HG03095 (cell line): ENCODE data around the gene SULT1A1.
"Not testable (repeated sequence)": the region's sequence is repeated elsewhere in the genome, so short reads cannot be mapped to it uniquely, and the experiment has no call there.

Experiments
- ATAC-seq: cut with Tn5 transposase; IDR thresholded peaks from one replicate; pipeline ENCODE4 v1.9.1; 2021; ENCODE audit warnings: moderate library complexity; ENCODE audit not compliant: unreplicated experiment

The SULT1A1 gene

DNA sequence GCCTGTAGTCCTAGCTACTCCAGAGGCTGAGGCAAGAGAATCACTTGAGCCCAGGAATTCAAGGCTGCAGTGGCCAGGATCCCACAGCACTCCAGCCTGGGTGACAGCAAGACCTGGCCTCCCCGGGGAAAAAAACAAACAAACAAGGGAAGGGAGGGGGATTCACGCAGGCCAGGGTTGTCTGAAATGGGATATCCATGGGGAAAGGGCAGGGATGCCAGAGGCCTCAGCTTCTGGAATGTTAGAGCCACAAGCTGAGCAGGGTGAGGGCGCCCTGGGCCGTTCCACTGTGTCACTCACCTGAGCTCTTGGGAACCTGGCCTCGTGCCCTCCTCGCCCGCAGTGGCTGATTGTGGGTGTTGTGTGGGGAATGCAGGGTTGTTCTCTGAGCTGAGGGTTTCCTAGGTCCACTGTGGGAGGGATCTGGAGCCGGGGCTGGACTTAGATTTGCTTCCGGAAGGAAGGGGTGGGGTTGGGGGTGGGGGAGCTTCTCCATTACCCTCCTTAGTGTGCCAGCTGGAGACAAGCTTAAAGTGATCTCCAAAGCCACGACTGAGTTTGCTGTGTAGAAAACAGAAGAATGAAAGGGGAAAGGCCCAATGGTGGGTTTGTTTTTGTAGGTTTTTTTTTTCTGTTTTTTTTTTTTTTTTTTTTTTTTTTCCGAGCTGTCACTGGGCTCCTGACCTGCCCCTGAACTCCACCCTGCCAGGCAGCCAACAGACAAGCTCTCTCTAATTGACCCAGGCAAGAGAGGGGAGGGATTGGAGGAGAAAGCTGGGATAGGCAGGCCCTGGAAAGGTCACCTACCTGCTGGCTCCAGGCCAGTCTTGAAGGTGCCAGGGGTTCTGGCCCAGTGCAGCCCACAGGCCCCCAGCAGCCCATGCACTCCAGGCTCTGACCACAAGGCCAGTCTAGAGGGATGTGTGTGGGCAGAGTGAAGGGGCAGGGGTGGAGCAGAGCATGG is at the start of gene SULT1A1:
Gene SULT1A1, minus strand, starts transcription at position 414 of the 964 bp plus-strand sequence. CDS start 1,189 bp downstream, outside the sequence.
- no peak for ATAC-seq

DNA sequence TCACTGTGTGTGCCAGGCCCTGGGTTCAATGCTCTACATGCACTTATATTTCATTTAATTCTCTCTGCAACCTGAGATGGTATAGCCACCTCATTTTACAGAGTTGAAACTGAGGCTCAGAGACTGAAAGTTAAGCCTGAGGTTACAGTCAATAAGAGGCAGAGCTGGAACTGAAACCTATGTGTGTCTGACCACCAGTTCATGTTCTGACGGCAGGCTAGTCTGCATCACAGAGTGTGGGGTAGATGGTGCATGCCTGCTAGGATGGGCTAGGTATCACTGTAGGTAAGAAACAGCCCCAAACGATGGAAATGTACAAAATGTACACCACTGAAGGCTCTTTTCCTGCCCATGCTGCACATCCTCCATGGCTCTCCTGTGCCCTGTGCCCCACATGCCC is 30.1 kb upstream of the SULT1A1 start:
- ATAC-seq: not testable (repeated sequence)

DNA sequence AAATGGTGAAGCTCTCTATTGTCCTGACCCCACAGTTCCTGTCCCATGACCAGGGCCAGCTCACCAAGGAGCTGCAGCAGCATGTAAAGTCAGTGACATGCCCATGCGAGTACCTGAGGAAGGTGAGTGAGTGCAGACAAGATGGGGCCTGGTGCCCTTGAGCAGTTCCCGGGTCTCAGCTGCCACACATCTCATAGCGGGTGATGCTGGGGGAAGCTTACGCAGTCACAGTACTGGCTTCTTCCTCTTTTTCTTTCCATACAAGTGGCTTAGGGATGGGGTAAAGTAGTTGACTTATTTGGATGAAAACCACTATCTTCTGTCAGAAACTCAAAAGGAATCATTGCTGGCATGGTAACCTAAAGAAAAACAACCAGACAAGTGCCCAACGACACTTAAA is 28.5 kb upstream of the SULT1A1 start:
- ATAC-seq: not testable (repeated sequence)

DNA sequence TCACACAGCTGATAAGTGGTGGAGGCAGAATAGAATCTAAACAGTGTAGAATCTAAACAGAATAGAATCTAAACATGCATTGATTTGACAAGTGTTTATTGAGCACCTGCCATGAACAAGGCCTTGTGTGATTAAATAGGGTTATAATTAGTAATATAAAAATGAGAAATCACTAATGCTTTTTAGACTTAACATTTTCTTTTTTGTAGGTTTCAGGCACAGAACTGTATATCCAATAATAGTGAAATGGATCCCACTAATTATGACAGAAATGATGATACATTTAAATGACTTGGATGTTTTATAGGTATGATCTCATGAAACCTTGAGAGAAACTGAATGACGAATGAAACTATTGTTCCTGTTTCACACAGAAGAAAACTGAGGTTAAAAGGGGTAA is 27.9 kb upstream of the SULT1A1 start, which contains the start of gene NPIPB8:
Gene NPIPB8, plus strand, starts transcription at position 301 of the 400 bp plus-strand sequence. CDS start 296 bp downstream, outside the sequence.
- ATAC-seq: not testable (repeated sequence)

DNA sequence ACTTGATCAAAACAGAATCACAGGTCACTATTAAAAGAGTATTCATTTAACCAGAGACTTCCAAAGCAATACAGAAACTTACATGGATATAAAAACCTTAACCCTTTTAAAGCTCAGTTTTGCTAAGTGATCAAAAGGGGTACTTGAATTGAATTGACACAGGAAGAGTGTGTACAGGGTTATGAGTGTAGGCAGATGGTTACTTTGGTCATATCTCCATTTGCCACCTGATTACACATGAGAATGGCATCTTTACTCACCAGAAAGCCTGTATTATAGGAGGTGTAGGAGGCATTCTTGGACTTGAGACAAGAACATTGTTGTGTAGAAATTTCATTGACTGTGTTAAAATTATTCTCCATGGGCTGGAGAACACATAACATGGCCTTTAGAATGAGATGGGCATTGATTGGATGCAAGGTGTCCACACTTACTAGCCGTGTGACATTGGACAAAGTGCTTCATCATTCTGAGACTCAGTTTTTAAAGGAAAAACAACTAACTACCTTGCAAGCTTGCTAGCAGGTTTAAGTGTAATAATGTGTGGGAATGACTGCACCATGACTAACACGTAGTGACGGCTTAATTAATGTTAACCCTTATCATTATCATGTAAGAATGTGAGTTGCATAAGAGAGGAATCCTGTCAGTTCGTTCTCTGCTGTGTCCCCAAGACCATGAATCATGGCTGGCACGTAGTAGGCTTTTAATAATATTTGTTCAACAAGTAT is 26.4 kb upstream of the SULT1A1 start:
- not testable (repeated sequence) for ATAC-seq

DNA sequence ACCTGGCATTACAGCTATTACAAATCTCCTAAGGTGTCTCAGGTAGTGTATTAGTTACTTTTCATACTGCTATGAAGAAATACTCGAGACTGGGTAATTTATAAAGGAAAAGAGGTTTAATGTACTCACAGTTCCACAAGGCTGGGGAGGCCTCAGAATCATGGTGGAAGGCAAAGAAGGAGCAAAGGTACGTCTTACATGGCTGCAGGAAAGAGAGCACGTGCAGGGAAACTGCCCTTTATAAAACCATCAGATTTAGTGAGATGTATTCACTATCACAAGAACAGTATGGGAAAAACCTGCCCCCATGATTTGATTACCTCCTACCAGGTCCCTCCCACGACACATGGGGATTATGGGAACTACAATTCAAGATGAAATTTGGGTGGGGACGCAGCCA is 21.1 kb upstream of the SULT1A1 start:
- ATAC-seq: not testable (repeated sequence)

DNA sequence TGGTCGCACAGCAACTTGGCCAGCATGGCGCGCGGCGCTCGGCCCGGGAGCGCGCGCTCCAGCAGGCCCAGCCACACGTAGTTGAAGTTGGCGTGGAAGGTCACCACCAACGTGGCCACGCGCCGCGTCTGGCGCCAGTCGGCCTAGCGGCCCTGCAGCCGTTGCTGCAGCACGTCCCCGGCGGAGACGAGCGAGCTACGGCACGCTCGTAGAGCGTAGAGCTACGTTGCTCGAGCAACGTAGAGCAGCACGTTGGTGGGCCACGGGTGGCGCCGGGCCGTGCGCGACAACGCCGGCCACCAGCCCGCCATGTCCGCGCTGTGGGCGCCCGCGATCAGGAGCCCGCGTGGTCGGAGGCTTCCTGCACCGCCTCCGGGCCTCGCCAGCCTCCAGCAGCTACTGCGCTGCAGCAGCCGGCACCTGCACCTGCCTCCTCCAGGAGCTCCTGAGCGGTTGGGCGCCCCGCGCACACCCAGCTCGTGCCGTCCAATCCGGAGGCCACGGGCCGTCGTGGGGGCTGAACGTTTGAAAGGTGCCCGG is 13.4 kb upstream of the SULT1A1 start:
- no peak for ATAC-seq

DNA sequence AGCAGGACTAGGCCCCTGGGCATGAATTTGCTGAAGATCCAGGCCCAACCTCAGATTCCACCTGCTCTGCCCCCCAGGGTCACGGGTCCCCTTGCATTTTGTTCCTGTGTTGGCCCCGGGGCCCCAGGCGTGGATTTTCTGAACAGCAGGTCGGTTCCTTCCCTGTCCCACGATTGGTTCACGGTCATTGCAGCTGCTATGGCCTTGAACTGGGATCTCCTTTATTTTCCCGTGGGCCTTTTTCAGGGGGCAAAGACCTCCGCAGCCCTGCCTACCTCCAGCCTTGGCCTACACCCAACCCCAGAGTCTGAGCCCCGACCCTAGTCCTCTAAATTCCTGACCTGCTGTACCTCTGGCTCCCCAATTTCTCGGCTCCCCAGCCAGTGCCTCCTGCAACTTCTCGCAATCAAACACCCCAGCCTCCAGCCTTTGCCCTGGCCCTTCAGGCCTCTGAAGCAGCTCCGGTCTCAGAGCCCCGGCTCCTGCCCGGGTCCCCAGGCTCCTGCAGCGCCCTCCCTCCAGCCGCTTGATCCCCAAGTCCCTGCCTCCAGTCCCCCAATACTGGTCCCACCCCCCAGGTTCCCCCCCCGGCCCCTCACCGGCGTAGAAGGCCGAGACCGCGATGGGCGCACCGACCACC is 12.8 kb upstream of the SULT1A1 start:
- ATAC-seq: not testable (repeated sequence)

DNA sequence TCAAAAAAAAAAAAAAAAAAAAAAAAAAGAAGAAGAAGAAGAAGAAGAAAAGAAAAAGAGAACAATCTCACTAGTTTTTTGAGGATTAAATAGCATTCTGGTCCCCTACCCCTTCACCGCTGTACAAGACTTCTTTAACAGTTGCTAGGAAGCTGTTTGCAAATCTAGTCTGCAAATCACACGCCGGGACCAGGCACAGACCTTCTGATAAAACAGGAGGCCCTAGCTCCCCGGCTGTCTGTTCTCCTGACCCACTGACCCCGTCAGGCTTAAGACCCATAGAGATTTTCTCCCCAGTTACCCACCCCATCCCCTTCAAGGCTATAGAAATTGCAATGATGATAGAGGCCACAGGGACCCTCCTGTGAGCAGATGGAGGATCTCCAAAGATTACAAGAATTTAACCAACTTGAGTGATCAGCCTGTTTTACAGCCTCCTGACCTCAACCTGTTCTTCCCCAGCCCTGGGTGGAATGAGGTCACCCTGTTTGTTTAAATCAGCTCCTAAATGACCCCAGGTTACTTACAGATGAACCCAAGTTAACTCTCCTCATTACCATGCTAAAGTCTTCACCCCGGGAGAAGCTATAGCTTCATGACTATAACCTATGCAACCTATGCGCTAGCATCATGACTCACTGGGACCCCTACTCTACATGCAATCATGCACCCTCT is 11.8 kb upstream of the SULT1A1 start:
- no peak for ATAC-seq

DNA sequence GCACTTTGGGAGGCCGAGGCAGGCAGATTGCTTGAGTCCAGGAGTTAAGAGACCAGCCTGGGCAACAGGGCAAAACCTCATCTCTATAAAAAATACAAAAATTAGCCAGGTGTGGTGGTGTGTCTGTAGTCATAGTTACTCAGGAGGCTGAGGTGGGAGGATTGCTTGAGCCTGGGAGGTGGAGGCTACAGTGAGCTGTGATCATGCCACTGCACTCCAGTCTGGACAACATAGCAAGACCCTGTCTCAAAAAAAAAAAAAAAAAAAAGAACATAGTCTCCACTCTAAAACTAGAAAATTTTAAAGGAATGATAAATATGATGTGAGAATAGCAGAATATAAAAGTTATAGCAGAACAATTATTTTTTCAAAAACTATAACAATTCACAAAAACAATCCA is 10.5 kb upstream of the SULT1A1 start:
- not testable (repeated sequence) for ATAC-seq

DNA sequence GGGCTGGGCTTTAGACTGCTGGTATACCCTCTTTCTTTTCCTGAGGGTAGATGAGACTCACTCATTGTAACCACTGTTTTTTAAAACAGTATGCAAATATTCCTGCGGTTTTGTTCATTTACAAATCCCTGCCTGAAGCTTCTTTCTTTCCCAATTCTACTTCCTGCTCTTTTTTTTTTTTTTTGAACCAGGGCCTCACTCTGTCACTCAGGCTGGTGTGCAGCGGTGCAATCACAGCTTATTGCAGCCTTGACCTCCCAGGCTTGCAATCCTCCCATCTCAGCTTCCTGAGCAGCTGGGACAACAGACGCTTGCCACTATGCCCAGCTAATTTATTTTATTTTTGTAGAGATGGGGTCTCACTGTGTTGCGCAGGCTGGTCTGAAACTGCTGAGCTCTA is 8.0 kb upstream of the SULT1A1 start:
- ATAC-seq: no peak

DNA sequence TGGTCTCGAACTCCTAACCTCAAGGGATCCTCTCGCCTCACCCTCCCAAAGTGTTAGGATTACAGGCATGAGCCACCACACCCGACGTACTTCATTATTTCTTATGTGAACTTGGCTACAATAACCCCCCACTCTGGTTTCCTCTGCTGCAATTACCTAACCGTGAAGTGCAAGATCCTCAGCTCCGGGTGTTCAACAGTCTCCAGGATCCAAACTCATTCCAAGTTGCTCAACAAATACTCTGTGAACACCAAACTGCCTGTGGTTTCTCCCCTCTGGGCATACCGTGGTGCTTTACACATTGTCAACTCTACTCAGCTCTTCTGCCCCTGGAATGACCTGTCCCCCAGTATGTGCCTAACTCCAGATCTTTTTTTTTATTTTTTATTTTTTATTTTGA is 6.8 kb upstream of the SULT1A1 start:
- no peak for ATAC-seq

DNA sequence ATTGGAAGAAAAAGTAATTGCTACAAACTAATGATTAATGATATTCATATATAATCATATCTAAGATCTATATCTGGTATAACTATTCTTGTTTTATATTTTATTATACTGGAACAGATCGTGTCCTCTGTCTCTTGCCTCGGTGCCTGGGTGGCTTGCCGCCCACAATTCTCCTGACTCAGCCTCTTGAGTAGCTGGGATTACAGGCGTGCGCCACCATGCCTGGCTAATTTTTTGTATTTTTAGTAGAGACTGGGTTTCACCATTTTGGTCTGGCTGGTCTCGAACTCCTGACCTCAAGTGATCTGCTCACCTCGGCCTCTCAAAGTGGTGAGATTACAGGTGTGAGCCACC is 6.4 kb upstream of the SULT1A1 start:
- not testable (repeated sequence) for ATAC-seq

DNA sequence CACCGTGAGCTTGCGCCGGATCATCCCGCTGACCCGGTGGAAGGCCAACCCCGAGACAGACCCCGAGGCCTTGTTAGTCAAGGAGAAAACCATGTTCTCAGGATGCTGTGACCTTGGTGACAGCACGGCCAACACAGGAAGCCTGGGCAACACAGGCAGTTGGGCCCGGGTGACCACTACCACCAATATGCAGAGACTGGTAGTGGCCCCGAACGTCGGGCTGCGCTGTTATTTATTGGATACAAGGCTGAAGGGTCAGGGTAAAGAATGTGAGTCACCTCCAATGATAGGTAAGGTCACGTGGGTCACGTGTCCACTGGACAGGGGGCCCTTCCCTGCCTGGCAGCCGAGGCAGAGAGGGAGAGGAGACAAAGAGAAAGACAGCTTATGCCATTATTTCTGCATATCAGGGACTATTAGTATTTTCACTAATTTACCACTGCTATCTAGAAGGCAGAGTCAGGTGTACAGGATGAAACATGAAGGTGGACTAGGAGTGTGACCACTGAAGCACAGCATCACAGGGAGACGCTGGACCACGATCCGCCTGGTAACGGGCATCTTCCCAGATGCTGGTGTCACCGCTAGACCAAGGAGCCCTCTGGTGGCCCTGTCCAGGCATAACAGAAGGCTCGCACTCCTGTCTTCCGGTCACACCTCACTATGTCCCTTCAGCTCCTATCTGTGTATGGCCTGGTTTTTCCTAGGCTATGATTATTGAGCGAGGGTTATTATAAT is 5.8 kb upstream of the SULT1A1 start:
- ATAC-seq: not testable (repeated sequence)

DNA sequence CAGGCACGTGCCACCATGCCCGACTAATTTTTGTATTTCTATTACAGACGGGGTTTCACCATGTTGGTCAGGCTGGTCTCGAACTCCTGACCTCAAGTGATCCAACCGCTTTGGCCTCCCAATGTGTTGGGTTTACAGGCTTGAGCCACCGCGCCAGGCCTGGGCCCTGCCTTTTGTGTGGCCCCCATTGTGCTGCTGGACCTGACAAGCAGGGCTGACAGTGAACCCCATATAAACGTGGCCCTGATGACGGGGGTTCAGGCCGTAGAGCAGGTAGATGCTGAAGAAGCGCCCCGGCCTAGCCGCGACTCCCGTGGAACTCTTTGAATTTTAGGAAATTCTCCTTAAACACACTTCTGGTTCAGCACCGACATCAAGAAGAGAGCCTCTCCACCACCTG is 4.7 kb upstream of the SULT1A1 start:
- not testable (repeated sequence) for ATAC-seq

DNA sequence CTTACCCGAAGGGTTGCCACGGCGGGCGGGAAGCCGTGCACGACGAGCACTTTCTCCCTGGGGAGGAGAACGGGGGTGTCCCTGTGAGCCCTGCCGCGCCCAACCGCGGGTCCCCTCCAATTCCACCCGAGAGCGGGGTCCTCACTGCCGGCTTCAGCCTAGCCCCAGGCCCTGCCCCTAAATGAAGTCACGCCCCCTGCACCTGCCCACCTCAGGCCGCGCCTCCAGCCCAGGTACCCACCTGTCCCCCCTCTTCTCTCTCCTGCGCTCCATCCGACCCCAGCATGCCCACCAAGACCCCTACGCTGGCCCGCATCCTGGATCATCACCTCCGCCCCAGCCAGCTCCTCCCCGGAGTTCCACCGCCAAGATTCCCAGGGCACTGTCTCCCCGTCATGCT is 4.1 kb upstream of the SULT1A1 start:
- ATAC-seq: not testable (repeated sequence)

DNA sequence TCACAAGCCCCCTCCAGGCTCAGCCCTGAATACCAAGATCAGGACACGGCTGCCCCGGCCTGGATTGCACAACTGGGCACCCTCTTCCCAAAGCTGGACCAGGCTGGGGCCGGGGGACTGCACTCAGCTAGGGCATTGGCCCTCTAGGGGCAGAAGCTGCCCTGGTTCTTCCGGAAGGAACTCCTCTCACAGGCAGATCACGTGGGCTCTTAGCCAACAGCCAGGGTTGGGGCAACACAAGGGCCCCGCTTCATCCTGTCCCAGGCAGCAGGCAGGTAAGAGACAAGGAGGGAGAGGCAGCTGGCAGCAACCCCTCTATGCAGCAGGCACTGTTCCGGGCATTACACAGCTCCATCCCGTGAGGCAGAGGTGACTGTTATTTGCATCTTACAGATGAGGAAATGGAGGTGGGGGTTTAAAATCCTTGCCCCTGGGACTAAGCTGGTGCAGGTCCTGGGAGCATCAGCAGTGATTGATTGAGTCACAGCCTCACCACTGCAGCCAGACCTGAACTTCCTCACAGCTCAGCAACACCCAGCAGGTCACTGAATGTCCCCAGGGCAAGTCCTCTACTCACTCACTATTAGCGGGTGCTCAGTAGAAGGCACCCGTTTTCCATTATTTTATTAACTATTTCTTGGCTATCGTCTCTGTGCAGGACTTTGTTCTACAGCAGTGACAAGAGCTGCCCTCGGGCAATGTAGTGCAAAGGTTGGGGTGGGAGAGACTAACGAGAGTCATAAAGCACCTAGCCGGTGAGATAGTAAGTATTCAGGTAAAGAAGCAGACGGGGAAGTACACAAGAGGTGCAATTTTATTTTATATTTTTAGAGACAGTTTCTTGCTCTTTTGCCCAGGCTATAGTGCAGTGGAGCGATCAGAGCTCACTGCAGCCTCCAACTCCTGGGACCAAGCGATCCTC is 2.8 kb upstream of the SULT1A1 start:
- not testable (repeated sequence) for ATAC-seq

DNA sequence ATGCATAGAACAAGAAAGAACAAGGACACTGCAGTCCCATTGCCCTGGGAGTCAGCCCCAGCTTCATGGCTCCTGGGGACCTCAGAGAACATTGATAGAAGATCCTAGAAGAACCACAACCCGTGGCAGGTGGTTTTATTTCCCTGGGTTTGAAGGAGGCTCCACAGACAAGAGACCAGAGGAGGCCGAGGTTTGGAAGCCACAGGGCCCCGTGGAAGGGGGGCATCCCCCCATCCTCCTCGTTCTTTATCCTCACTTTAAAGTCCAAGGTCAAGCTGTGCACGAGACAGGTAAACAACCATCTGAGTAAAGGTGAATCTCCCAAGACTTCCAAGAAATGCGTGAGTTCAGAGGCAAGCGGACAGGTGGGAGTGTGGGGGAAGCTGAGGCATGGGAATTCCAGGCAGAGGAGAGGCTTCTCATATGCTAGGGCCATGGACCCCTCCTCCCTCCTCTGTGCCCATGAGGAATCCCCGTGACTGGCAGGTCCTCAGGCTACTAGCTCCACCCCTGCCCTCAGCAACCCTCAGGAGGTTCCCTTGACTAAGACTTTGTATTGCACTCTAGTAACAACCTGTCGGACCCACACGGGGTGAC is 849 bp upstream of the SULT1A1 start:
- no peak for ATAC-seq
